GM19452 (cell line): ENCODE data around the gene MAP10.
"Not testable (repeated sequence)": the region's sequence is repeated elsewhere in the genome, so short reads cannot be mapped to it uniquely, and the experiment has no call there.

ENCODE experiments used
- ATAC-seq: cut with Tn5 transposase; IDR thresholded peaks from one replicate; pipeline ENCODE4 v1.9.1; 2021; ENCODE audit not compliant: unreplicated experiment

Gene MAP10, protein sequence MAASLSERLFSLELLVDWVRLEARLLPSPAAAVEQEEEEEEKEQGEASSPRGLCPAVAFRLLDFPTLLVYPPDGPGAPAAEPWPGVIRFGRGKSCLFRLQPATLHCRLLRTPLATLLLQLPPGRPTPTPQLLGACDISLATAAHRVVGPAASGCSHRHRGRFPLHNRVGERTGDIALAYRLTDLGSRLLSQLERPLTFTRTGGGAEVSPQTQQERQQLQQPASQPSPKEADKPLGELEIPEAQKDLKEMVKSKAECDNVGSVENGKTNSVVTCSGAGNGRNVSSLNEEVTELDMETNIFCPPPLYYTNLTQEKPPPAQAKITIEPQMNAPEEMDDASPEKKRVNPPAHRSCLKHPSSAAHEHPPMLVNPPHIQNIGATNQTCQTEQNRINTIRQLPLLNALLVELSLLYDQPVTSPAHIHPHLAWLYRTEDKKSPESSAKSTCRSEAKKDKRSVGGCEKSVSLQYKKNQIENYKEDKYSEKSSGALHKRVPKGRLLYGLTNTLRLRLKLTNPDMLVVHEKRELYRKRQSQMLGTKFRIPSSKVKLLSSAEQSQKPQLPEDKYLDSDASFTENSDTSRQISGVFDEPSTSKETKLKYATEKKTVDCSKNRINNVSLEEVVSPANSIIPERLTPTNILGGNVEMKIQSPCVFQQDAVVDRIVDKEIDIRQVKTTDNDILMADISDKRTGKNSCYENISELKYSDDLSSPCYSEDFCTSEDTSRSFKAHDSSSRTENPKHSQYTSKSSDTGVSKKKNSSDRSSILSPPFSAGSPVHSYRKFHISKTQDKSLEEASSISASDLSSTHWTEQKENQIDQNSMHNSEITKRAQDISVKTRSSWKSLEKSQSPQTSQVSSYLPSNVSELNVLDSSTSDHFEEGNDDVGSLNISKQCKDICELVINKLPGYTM

DNA sequence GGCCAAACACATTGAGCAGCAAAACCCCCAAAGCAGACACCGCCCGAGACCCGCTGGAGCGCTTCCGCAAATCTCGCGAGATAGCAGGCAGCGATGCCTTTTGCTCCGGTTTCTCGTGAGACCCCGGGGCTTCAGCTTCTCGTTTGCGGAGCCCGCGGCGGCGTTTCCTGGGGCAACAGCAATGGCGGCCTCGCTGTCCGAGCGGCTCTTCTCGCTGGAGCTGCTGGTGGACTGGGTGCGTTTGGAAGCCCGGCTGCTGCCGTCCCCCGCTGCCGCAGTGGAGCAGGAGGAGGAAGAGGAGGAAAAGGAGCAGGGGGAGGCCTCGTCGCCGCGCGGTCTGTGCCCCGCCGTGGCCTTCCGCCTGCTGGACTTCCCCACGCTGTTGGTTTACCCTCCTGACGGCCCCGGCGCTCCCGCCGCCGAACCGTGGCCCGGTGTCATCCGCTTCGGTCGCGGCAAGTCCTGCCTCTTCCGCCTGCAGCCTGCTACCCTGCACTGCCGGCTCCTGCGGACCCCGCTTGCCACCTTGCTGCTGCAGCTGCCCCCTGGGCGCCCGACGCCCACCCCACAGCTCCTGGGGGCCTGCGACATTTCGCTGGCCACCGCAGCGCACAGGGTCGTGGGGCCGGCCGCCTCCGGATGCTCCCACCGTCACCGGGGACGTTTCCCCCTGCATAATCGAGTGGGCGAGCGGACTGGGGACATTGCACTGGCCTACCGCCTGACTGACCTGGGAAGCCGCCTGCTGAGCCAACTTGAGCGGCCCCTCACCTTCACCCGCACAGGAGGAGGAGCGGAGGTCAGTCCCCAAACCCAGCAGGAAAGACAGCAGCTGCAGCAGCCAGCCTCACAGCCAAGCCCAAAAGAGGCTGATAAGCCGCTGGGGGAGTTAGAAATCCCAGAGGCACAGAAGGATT, at the start of gene MAP10:
TSS of gene MAP10 (plus strand) at position 148 of the 917 bp plus-strand sequence. CDS start at position 182, 34 bp downstream.
- ATAC-seq, result peak; percentile 94

DNA sequence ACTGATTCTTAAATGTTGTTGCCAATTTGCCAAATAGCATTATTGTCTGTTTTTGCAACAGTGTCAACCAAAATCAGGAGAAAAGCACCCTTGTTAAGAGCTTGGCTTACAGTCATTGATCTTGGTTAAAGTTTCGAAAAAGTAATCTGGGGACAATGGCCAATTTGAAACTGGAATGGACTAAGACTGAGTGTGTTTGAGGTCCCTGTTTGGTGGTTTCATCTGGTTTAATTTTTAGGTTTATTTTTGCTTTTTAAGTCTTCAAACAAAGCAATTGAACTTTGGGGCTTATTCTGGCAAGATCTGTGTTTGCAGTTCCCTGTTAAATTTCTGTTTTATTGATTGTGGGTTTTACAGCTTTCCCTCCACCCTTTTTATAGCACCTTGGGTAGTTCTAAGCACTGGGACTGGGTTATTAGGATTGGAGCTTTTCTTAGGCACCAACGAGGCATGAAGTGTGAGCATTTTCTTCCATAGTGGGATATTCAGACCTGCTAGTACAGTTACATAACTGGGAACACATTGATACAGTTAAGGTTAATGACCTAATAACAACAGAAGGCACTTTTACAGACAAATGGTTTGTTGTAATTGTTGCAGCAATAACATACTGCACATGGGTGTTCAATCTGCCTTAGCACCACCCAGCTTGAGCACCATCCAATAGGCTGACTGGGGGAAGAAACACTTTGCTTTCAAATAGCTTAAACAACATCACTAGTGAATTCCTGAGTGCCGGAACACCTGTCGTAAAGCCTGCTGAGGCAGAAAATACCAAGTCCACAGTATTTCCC, 40.6 kb upstream of the MAP10 start:
- no peak for ATAC-seq

DNA sequence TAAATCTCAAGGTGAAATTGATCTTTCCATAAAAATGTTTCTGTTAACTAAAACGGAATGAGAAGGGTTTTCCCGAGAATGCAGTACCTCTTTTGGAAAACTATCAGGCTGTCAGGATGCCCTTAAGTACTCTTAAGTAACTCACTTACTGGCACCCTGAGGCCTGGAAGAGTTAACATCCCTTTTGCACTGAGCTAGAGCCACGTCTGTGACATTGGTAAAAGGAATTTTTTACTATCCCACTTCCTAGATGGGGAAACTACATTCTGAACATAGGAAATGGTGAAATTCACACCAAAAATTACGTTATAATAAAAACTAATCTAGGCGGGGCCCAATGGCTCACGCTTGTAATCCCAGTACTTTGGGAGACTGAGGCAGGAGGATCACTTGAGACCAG, 39.7 kb upstream of the MAP10 start:
- no peak for ATAC-seq

DNA sequence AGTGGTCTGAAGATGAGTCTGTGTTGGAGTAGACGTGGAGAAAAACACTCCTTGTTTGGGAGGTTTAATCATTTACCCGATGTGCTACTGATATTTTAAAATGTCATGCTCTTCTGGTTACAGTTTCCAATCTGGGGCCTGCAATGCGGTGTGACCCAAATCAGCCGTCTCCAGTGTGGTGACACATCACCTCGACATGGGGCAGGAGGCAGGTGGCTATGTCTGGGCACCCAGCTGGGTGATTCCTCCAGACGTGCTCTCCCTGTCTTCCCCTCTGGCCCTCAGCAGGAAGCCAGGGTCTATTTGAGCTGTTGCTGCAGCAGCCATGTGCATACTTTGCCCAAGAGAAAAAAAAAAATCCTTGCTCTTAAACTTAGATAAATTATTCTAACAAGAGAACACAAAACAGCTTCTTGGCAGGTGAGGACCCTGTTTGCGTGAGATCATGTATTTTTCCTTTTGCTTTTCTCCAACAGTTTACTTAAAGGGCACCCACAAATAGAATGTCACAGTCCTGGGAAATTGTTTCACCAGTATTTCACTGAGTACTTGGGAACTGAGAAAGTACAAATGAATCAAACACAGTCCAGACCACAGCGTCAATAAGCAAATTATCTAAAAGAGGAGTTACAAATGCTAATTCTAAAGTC, 38.9 kb upstream of the MAP10 start:
- ATAC-seq, result no peak

DNA sequence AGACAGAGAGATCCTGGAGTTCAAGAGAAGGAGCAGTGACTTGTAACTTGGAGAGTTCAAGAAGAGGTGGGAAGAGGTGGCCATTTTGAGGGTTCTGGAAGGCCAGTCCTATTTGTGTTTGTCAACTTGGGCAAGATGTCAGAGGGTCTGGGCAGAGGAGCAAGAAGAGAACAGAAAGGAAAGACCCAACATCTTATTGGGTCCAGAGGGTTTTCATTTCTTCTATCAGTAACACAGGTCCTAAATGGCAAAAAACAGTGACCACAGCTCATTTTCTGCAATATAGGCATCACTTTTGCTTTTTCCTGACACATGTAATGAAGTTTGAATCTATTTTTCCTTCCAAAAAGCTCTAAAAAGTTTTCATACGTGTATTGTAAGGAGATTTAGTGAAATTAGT, 38.3 kb upstream of the MAP10 start:
- ATAC-seq, result no peak

DNA sequence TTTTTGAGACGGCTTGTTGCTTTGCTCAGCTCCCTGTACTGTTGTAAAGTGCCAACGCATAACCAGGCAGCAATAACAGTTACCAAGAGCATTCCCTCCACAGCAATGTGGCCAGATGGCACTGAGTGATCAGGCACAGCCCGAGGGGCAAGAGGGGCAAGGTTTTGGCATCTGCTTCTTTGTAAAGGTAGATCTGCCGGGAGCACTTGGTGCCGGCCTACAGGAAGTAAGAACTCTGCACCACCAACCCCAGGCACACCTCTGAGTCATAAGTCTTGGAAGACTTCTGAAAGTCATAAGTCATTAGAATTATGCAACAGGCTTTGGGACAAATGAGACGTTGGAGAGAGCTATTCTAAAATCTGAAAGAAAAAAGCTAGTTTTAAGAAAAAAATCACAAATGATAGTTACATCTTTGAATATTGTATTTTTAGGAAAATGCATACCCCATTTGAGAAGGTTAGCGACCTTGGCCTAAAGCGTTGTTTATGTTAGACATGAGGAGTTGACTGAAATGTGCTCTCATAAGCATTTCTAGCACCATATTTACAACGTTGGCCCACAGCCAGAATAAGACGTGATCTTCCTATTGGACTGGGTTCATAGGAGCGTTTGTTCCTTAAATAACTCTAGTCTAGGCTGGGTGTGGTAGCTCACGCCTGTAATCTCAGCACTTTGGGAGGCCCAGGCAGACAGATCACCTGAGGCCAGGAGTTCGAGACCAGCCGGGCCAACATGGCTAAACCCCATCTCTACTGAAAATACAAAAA, 37.7 kb upstream of the MAP10 start:
- no peak for ATAC-seq

DNA sequence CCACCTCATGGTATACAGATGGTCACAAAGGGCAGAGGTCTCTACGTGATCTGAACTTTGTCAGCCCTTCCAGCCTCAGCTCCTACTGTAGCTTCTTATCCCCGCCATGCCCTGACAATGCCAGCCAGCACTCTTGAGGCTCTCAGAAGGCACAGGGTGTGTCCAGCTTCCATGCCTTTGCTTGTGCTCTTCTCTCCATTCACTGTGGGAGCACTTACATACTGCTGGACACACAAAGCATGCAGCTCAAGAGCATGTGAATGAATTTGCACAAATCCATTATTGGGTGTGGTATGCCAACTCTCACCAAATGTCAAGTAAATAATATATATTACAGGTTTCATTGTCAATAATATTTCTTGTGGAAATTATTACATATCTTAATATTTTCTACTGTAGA, 36.4 kb upstream of the MAP10 start:
- no peak for ATAC-seq

DNA sequence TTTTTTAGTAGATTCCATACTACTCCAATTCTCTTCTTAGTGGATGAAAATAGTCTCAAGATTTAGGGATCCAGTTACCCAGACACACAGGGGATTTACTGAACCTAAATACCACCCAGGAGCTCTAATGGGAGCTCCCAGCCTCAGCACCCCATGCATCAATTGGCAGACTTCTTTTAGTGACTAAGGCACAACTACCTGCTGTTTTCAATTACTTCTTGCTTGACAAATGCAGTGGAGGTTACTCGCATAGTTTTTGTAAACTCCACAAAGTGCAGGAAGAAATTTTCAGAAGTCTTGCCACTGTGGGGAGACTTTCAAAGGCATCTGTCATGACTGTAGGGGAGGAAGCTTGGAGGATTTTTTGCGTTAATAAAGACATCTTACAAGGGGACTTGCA, 35.5 kb upstream of the MAP10 start:
- no peak for ATAC-seq

DNA sequence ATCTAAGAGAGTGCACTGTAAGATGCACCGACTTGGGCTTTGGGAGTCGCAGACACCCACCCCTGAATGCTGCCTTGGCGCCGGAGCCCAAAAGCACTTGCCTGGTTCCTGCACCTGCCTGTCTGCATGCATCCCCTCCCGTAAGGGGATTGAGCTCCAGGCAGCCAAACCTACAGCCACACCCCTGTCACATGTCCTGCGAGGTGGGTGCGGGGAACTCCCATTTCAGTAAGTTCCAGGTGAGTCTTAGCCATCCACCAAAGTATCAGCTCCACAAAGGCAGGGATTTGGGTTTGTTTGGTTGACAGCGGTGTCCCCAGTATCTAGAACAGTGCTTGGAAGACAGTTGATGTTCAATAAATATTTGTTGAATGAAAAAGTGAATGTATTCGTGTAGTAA, 31.5 kb upstream of the MAP10 start:
- no peak for ATAC-seq

DNA sequence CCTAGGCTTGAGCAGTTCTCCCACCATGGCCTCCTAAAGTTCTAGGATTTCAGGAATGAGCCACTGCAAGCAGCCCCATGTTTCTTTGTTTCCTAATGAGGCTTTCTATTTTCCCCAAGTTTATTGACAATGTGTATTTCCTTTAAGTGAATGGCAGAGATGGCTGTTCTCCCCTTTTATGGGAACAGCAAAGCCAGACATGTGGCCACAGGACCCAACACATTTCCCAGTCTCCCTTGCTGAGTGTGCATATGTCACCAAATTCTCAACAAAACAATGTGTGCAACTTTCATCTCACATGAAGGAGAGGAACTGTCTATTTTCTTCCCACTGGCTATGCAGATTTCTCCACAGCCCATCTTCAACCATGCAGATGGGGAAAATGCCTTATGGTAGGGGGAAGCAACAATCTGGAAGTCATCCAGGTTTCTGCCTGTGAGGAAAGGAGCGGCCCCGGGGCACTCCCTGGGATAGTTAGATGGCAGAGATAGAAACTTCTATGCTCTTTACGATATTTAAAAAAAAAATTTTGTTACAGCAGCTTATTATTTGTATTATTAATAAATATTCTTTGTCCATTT, 28.6 kb upstream of the MAP10 start:
- no peak for ATAC-seq

DNA sequence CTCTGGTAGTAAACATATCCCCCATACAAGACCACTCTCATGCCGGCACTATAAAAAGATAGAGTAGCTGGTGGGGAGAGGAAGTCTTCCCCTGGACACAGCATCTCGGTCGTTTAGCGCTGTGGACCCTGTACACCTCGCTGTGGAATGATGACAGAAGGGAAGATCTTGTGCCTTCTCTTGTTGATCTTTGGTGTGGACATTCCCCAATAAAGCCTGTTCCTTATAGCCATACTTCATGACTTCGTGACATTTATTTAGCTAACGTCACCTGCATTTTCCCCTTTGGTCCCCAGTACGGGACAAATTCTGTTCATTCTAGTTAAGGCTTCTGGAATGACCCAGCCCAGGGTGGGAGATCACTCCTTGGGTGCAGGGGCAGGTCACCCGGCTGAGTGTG, 24.9 kb upstream of the MAP10 start:
- ATAC-seq, result no peak

DNA sequence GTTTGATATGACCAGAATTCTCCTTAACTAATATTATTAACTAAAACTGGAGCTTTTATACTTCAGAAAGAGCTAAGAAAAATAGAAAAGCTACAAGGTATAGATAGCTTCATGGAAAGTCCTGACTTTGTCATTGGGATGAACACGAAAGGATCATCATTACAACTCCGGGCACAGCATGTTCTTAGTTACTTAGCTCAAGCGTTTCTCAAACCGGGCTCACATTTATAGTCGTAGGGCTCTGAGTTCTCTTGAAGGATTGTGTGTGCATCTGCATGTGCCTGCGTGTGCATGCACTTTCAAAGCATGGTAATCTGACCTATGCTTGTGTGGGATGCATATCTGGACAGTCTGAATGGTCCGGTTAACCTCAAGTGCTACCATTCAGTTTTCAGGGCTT, 20.4 kb upstream of the MAP10 start:
- ATAC-seq, result no peak

DNA sequence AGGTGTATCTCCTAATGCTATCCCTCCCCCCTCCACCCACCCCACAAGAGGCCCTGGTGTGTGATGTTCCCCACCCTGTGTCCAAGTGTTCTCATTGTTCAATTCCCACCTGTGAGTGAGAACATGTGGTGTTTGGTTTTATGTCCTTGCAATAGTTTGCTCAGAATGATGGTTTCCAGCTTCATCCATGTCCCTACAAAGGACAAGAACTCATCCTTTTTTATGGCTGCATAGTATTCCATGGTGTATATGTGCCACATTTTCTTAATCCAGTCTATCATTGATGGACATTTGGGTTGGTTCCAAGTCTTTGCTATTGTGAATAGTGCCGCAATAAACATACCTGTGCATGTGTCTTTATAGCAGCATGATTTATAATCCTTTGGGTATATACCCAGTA, 19.6 kb upstream of the MAP10 start:
- not testable (repeated sequence) for ATAC-seq

DNA sequence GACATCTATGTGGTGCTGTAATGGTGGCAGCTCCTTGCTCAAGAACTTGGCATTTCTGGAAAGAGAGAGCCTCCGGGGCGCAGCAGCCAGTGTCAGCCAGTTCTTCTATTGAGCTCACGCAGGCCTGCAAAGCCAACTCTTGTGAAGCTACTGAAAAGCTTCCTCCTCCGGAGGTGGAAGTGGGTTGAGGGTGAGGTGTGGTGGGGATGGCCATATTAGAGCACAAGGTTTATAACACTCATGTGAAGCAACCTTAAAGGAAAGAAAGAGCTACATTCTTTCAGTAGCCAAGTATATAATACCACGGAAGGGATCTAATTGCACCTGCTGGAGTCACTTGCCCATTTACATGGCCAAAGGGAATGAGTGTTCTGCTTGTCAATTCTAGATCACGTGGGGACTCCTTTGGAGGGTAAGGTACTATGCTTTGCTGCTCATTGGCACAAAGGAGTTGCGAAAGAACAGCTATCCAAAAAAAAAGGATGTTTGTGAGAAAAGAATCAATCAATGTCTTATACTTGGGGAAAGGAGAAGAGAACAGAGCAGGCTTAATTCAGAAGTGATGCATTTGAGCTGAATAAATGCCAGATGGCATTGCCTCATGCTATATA, 18.3 kb upstream of the MAP10 start:
- ATAC-seq, result no peak

DNA sequence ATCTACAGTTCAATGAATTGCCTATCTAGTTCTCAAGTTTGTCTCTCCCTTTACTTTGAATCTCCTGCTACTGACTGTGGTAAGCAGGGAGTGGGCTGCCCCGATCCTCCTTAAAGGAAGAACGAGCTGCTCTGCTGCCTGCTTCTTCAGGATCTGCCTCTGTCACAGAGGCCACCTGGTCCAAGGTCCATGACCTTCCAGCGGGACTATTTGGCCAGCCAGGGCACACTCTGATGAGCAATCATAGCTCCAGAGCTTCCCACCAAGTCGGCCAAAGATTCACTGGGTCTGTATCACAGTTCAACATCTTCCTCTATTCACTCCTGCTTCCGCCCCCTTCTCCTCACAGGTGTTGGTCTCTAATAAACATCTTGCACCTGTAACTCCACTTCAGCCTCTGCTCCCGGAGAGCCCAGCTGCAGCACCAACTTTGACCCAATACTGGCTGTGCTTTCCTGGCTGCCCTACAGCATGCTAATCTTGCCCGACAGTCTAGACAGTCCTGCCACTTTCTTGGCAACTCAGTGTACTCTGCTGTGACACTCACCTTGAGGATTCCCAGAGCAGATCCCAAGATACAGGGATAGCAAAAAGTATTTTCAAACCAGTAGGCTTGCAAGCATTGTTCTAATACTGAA, 16.9 kb upstream of the MAP10 start:
- no peak for ATAC-seq

DNA sequence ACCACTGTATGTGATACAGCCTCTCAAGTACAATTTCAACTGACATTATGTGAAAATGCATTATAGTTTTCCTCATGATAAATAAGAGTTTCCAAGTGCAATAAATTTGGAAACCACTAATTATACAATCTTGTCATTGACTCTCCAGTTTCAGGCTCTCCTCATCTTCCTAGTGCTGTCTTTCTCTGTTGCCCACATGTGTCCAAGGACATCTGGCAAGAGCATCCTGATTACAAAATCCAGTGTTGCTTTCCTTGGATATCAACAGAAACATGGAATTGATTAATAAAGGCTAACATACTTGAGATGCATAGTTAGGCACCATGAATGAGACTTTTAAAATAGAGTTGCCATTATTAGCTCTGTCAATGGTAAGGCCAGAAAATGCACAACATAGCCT, 15.6 kb upstream of the MAP10 start:
- no peak for ATAC-seq

DNA sequence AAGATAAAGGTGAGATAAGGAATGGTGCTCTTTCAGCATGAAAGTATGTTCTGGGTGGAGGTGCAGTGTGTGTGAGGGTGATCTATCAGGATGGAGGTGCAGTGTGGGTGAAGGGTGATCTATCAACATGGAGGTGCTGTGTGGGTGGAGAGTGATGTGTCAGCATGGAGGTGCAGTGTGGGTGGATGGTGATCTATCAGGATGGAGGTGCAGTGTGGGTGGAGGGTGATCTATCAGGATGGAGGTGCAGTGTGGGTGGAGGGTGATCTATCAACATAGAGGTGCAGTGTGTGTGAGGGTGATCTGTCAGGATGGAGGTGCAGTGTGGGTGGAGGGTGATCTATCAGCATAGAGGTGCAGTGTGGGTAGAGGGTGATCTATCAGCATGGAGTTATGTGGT, 12.3 kb upstream of the MAP10 start:
- no peak for ATAC-seq

DNA sequence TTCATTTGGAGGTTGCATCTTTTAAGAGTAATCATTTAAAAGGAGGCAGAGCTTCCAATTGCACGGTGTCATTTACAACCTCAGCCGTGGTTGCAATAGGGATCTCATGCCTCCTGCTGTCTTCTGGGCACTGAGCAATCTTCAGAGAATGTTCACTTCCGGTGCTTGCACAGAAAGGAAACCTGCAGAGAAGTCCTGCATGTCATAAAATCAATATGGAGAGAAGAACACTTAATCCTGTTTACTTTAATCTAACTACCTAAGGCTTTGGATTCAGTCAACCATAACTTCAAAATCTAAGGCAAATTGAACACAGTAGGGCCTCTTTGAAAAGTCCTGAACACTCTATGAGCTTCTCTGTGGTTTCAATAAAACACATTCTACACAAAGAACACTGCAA, 11.3 kb upstream of the MAP10 start:
- ATAC-seq, result peak; percentile 67
